Measurements from ENCODE around the gene TRMT5.

TRMT5 gene, protein sequence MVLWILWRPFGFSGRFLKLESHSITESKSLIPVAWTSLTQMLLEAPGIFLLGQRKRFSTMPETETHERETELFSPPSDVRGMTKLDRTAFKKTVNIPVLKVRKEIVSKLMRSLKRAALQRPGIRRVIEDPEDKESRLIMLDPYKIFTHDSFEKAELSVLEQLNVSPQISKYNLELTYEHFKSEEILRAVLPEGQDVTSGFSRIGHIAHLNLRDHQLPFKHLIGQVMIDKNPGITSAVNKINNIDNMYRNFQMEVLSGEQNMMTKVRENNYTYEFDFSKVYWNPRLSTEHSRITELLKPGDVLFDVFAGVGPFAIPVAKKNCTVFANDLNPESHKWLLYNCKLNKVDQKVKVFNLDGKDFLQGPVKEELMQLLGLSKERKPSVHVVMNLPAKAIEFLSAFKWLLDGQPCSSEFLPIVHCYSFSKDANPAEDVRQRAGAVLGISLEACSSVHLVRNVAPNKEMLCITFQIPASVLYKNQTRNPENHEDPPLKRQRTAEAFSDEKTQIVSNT

DNA sequence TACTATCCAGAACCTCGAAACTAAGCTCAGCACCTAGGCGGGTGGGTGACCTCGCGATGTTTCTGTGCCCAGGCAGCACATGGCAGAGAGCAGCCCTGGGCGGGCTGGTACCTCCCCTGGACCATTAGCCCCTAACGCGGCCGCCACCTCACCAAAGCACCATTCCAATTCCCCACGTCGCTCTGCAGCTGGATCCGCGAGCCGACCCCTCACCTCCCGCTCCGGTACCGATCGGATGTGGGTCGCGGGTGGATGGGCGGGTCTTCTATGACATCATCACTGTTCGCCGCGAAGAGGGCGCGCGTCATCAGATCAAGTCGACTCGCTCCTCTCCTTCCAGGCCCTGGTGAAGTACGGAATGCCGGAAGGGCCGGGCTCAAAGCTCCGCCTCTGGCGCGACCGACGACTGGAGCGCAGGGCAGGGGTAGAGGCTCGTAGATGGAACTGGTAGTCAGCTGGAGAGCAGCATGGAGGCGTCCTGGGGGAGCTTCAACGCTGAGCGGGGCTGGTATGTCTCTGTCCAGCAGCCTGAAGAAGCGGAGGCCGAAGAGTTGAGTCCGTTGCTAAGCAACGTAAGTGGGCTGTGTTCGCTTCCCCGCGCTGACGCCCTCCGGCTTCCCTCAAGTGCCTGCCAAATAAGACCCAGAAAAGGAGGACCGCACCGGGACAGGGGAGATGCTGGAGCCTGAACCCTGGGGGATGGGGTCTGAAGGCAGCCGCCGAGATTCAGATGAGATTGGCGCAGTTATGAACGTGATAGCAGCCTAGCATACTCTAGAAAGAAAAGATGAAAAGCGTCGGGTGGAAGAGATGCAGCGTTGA lies at the start of gene TRMT5, which contains the start of gene SLC38A6:
Gene TRMT5 (minus strand): TSS at position 269 of the 822 bp plus-strand sequence. CDS start 106 bp downstream, at position 163.
Gene SLC38A6 (plus strand): TSS at position 435 of the 822 bp plus-strand sequence. CDS start 33 bp downstream, at position 468.
- peak; percentile 90 for DNase-seq (ENCODE audit: low spot score)

DNA sequence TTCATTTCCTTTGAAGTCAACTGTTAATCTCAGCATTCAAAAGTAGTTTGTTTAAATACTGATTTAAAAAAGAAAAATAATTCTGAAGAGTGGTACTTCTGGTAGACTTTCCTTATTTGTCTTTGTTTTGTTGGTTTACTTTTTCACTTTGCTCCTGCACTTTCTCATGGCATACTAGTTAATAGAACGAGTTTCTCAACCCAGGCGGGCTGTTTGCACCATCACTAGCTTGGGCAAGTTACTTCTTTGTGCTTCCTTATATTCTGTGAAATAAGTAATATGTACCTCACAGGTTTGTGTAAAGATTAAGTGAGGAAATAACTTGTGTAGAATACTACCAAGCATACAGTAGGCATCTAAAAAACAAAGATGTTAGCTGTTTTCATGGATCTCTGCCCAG lies 45.6 kb upstream of the TRMT5 start:
- no peak for DNase-seq (ENCODE audit: low spot score)

DNA sequence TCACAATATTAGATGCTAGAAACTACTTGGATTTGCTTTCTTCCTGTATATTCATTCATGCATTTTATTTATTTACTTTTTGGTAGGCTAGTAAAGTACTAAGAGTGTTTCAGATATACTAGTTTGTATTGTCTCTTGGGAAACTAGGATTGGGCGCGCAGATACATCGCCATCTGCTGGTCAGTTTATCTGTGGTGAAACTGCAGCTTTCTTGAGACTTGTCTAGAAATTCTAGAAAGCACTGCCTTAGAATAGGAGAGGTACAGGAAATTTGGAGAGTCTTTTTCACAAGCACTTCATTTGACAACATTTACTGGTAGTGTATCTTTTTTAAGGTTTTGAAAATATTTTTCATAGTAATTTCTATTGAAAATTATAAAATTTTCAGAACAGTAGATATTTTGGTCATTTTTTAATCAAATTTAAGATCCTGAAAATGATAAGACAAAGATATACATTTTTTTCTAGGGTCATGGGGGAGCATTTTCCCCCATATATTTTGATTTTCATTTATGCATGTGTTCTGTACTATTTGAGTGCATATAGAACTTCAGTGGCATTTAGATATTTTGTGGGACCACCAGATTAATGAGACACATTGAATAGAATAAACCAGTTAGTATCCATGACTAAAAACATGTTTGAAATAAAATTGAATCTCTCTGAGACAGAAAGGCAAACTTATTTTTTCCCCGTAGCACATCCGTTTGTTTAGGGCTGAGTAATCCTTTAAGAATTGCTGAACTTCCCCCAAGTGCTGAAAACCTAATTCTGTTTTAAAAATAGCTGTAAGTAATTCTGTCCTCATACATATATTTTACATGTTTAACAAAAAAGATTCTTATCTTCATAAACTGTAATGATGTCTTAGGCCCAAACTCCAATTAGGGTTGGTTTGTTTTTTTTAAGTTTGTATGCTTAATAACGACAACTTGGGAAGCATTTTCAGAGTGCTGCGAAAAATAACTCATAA lies 44.7 kb upstream of the TRMT5 start:
- DNase-seq (ENCODE audit: low spot score) = peak; percentile 77

DNA sequence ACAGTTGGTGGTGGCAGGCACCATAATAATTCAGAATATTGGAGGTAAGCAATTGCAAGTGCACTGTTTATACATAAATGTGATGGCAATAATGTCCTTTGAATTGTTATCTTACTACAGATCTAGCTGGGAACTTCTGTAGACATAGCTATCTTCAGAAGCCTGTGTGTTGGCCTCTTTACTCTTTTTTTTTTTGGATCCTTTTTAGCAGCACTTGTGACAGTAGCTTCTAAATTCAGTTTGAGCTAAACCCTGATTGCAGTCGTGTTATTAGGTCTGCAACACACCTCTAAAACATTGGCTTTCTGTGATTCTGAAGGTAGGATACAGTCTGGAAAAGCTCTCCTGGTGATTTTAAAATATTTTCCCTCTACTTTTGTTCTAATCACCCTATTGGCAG lies 38.7 kb upstream of the TRMT5 start:
- no peak for DNase-seq (ENCODE audit: low spot score)

DNA sequence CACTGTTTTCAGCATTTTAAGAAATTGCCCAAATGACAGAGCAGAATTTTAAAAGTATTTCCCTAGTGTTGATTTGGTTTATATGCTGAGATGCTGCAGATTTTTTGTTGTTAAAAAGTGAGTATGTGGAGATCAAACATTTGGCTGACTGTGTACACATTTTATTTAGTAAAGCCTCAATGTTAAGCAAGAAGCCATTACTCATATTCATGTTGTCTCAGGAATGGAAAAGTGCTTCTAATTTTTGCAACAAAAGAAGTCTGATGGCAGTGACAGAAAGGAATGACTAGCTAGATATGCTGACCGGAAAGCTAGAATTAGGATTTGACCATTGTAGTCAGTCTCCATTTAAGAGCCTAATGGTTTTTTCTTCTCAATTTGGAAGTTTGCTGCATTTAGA lies 22.7 kb upstream of the TRMT5 start:
- DNase-seq (ENCODE audit: low spot score) = no peak

DNA sequence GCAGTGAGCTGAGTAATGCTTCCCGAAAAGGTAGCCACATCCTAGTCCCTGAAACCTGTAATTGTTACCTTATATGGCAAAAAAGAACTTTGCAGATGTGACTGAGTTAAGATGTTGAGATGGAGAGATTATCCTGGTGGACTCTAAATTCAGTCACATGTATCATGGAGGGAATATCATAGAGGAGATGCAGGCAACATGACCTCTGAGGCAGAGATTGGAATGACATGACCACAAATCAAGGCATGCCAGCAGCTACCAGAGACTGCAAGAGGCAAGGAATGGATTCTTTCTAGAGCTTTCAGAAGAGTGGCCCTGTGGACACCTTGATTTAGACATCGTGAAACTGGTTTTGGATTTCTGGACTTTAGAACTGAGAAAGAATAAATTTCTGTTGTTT lies 18.7 kb upstream of the TRMT5 start:
- no peak for DNase-seq (ENCODE audit: low spot score)

DNA sequence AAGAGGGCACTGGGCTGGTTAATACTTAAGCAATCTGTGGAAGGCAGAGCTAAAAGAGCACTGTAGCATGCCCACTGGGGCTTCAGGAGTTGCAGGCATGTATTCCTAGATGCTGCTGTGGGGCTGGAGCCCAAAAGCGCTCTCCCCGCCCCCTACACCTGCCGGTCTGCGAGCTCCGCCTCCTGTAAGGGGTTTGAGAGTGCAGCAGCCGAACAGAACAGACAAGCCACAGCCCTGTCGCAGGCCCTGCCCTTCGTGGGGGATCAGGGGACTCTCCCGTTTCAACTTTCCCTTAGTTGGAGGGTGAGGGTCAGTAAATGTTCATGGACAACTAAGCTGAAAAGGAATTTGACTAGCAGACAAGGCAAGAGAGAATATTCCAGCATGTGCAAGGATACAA lies 17.7 kb upstream of the TRMT5 start:
- no peak for DNase-seq (ENCODE audit: low spot score)

DNA sequence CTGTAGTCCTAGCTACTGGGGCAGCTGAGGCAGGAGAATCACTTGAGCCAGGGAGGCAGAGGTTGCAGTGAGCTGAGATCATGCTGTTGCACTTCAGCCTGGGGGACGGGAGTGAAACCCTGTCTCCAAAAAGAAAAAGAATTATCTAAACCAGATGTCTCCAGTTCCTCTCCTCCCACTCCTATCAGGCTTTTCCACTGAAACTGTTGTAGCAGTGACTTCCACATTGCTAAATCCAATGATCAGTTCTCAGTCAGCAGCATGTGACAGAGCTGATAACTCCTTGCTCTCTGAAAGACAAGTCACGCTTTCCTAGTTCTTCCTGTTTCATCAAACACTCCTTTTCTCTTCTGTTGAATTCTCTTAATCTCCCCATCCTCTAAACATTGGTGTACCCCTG lies 8.7 kb upstream of the TRMT5 start:
- no peak for DNase-seq (ENCODE audit: low spot score)

DNA sequence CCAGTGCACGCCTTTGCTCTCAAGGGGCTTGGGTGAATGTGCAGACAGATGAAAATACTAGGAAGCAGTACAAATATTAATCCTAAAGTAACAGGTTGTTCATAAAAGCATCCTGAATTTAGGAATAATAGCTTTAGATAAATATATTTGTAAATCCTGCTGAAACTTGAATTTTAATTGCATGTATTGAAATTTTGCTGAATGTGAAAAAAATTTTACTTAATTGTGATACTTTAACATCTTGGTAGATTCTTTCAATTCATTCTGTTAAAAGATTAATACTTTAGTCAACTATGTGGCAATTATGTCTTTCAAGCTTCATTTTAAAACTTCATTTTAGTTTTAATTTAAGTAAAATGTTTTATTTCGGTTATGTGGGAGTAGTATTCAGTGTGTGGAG lies 5.6 kb upstream of the TRMT5 start:
- DNase-seq (ENCODE audit: low spot score) = no peak

DNA sequence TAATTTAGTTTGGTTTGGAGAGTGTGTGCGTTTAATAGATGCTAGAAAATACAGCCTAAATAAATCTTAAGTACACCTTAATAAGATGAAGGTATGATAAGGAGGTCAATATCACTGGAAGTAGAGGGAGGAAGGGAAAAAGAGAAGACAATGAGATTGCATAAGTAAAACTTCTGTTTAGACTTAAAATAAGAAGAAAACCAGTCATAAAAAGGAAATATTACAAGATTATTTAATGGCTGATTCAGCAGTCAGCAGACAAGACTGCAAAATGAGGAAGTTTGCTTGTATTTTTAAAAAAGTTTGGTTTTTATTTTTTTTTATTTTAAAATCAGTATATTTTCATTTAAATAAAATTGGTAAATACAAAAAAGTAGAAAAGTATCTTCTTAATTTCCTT lies 3.3 kb upstream of the TRMT5 start:
- no peak for DNase-seq (ENCODE audit: low spot score)

DNA sequence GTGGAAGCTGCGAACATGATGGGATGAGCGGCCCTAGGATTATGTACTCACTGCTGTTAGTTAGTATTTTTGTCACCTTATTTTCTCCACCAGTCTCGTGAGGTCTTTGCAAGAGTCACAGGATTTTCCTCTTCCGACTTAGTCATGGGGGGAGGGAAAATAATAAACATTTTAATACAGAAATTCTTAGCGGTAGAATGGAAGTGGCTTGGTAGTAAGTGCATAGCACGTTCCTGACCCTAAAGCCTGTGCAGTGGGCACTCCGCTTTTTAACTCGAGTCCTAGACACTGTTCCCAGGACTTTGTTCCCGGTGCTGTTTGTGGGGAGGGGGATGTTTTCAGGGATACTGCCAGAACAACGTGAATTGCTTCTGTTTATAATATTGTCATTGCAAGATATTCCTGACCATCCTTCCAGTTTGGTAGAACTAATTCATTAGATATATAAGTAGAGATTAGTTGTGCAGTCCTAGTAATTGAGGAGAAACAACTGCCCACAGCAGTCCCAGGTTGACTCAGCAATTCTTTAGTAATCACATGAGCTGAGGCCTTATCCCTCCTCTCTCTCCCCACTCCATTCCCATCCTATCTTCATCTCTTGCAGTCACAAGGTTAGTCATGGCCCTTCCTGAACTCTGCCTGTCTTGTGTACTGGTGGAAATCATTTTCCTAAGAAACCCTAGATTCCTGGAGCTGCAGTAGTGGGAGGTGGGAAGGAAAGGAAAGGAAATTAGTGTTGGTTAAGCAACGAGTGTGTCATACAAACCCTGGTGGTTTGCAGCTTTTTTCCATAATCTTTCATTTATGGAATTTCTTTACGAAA lies 965 bp upstream of the TRMT5 start:
- peak; percentile 14 for DNase-seq (ENCODE audit: low spot score)

DNA sequence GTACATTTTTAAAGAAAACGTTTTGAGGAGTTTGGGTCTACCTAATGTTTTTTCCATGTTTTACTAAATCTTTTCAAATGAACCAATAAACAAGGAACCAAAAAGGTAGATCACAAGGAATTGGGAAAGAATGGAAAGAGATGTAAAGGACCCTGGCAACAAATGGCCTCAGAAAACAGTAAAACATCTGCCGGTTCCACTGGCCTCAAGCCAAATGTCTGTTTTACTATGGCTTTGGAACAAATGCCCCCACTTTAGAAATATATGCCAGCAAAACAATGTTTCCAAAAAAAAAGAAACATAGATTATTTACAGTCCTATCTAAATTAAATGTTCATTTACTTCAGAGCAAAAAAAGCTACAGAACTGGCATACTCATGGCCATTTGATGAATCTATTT lies 3.0 kb downstream of the TRMT5 start:
- no peak for DNase-seq (ENCODE audit: low spot score)

DNA sequence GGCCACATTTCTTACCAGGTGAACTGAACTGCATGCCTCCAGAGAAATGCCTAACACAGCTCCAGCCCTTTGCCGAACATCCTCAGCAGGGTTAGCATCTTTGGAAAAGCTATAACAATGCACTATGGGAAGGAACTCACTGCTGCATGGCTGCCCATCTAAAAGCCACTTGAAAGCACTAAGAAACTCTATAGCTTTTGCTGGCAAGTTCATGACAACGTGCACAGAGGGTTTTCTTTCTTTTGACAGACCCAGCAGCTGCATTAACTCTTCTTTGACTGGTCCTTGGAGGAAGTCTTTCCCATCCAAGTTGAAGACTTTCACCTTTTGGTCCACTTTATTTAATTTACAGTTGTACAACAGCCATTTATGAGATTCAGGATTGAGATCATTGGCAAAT lies 5.3 kb downstream of the TRMT5 start:
- DNase-seq (ENCODE audit: low spot score) = no peak

DNA sequence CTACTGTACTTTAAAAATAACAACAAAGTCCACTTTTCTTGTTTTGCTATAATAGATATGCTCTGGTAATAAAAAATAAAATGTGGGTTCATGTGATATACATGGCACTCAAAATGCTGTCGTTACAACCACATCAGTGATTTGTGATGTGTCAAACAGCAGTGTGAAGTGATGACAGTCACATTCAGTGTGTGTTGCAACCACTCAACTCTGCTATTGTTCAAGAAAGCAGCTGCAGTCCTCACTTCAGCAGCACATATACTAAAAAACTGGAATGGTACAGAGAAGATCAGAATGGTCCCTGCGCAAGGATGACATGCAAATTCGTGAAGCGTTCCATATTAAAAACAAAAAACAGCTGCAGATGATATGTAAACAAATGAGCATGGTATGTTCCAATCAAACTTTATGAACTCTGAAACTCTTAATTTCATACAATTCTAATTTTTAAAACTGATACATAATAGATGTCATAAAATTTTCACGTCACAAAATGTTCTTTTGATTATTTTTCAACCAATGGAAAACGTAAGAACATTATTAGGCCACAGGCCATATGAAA lies 6.7 kb downstream of the TRMT5 start:
- no peak for DNase-seq (ENCODE audit: low spot score)

DNA sequence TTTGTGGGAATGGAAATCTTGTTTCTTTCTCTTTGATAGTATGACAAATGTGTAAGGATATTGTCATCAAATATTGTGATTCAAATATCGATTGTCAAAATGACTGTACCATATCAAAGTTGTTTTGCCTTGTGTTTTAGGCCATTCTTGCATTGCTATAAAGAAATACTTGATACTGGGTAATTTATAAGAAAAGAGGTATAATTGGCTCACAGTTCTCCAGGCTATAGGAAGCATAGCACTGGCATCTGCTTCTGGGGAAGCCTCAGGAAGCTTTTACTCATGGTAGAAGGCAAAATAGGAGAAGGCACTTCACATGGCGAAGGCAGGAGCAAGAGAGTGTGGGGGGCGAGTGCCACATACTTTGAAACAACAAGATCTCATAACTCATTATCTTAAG lies 7.8 kb downstream of the TRMT5 start:
- DNase-seq (ENCODE audit: low spot score) = no peak

DNA sequence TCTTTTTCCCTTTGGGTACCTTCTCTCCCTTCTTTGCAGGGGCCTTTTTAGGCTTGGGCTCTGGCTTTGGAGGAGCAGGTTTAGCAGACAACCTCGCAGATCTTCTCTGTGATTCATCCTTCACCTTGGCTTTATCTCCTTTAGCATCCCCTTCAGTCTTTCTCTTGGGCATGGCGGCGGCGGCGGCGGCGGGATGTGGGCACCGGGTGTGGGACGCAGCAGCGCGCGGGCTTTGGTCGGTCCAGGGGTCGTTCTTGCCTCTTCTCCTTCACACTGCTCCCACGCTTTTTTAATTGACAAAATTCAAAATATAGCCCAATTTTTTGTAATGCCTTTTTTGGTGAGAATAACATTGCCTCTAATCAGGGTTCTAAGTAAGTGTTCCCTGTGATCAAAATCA lies 8.6 kb downstream of the TRMT5 start:
- DNase-seq (ENCODE audit: low spot score) = no peak

DNA sequence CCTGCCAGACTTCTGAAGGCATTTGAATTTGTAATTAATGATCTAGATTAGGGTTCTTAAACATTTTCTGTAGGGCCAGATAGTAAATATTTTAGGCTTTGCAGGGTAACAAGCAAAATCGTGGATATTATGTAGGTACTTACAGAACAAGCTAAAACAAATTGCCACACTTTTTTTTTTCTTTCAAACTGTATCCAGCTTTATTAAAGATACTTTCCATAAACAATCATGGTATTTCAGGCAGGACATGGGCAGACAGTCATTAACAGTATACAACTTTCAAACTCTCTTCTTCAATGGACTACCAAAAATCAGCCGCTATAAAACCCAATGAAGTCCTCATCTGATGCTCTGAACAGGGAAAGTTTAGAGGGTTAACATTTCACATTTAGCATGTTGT lies 9.6 kb downstream of the TRMT5 start:
- DNase-seq (ENCODE audit: low spot score) = no peak

DNA sequence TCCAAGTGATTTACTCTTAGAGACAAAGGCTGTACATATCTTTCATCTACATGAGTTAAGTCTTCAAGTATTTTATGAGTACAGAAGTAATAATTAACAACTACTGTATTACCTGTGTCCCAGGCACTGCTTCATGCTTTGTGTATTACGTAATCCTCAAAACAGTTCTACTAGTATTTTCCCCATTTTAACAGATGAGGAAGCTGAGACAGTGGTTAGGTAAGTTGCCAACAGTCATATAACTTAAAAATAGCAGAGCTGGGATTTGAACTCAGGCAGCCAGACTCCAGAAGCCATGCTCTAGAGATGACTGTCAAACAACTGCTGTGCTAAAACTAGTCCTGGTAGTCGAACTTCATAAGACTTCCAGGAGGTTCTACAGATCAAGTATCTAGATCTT lies 10.7 kb downstream of the TRMT5 start:
- no peak for DNase-seq (ENCODE audit: low spot score)

DNA sequence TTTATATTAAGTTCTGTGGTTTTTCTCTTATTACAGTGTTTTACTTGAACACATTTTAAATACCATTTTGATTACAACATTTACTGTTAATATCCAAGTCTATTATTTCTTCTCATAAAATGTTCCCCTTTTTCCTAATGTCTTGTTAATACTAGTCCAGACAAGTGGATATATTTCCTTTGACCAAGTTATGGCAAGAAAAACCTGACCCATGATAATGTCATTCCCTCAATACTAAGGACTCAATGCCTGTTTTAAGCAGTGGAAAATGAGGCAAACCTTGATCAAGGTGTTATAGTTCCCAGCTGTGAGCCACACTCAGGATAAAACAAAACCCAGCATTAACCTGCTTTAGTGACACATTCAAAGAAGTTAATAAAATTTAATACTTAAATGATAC lies 12.2 kb downstream of the TRMT5 start:
- DNase-seq (ENCODE audit: low spot score) = no peak

DNA sequence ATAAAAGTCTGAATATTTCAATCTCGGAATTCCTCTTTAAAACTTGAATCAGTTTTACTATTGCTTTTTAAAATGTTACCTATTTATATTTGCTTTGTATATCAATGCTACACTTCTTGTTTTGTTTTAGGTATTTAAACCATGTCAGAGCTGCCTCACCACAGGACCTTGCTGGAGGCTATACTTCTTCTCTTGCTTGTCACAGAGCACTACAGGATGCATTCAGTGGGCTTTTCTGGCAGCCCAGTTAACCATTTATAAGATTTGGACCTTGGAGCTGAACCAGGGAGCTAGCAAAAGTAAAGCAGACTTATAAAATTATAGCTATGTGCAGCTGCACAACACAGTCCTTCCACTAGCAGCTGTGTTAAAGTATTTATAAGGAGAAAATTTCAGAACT lies 12.8 kb downstream of the TRMT5 start:
- DNase-seq (ENCODE audit: low spot score) = no peak

DNA sequence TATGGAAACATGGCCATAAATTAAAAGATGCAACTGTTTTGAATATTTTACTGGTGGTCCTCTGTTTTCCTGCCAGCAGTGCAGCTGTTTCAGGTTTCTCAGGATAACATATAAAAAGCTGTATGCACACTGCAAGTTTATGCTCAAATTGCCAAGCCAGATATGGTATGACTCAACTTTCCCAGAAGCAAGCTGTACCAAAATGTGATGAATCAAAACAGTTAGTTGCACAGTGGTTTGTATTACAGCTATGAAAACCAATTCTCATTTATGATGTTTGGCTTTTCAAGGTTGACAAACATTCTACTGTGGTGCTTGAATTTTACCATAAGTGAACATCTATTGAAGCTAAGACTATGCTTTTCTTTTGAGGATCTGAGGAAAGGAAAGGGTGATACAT lies 15.5 kb downstream of the TRMT5 start:
- DNase-seq (ENCODE audit: low spot score) = no peak
